Urothelium cell line (cell line): ENCODE results near the gene TNRC18.
"Not testable (repeated sequence)": the region's sequence is repeated elsewhere in the genome, so short reads cannot be mapped to it uniquely, and the experiment has no call there.

ENCODE experiments used
- DNase-seq: peaks from one replicate; pipeline ENCODE4 v3.0.0; 2011; ENCODE audit warnings: low spot score, mixed read lengths
- FAIRE-seq: peaks from 2 replicates; lab custom pipeline; 2011; peaks lifted over from hg19 to GRCh38; lab: Jason Lieb, UNC

TNRC18 gene

GRCh38 chr7:5380350-5381070, 43.1 kb downstream of the TNRC18 start:
- no peak for DNase-seq
- FAIRE-seq = no peak

- FAIRE-seq (peak; percentile 53), DNase-seq (no peak)
These were observed 44.1 kb downstream of the TNRC18 start for GRCh38 chr7:5379546-5379945.

GRCh38 chr7:5377816-5378215, 45.8 kb downstream of the TNRC18 start:
- FAIRE-seq = peak; percentile 35
- no peak for DNase-seq

- FAIRE-seq (no peak), DNase-seq (no peak)
These were observed 46.4 kb downstream of the TNRC18 start for GRCh38 chr7:5377279-5377678.

GRCh38 chr7:5375925-5376324, 47.7 kb downstream of the TNRC18 start:
- DNase-seq (no peak), FAIRE-seq (peak; percentile 83)

GRCh38 chr7:5374464-5374863, 49.2 kb downstream of the TNRC18 start:
- FAIRE-seq = no peak
- DNase-seq = no peak

- FAIRE-seq = peak; percentile 9
- DNase-seq = no peak
These were observed 50.3 kb downstream of the TNRC18 start for GRCh38 chr7:5373300-5373699.

- DNase-seq (no peak), FAIRE-seq (peak; percentile 59)
These were observed 52.9 kb downstream of the TNRC18 start for GRCh38 chr7:5370454-5371353.

GRCh38 chr7:5367661-5368060, 56.0 kb downstream of the TNRC18 start:
- no peak for FAIRE-seq
- DNase-seq = no peak

GRCh38 chr7:5365976-5366625, 57.5 kb downstream of the TNRC18 start:
- DNase-seq (peak; percentile 91), FAIRE-seq (peak; percentile 94)

GRCh38 chr7:5363729-5364128, 59.9 kb downstream of the TNRC18 start:
- DNase-seq (no peak), FAIRE-seq (no peak)

GRCh38 chr7:5362466-5362865, 61.2 kb downstream of the TNRC18 start:
- FAIRE-seq (no peak), DNase-seq (no peak)

- FAIRE-seq (no peak), DNase-seq (no peak)
These were observed 62.0 kb downstream of the TNRC18 start for GRCh38 chr7:5361446-5362127.

- DNase-seq = no peak
- FAIRE-seq = peak; percentile 37
These were observed 62.7 kb downstream of the TNRC18 start for GRCh38 chr7:5360971-5361370.

- FAIRE-seq = no peak
These were observed 63.2 kb downstream of the TNRC18 start for GRCh38 chr7:5360451-5360850.

GRCh38 chr7:5360021-5360420, 63.6 kb downstream of the TNRC18 start:
- FAIRE-seq = not testable (repeated sequence)

More at GRCh38 chr7:5360451-5360850, 63.2 kb downstream of the TNRC18 start:
- no peak for DNase-seq

GRCh38 chr7:5359344-5359743, 64.3 kb downstream of the TNRC18 start:
- DNase-seq (no peak), FAIRE-seq (peak; percentile 86)

More at GRCh38 chr7:5360021-5360420, 63.6 kb downstream of the TNRC18 start:
- DNase-seq = not testable (repeated sequence)

GRCh38 chr7:5357951-5358350, 65.7 kb downstream of the TNRC18 start:
- FAIRE-seq = no peak
- no peak for DNase-seq

GRCh38 chr7:5356751-5357119, 66.9 kb downstream of the TNRC18 start:
- FAIRE-seq (no peak), DNase-seq (no peak)

GRCh38 chr7:5354460-5355232, 69.0 kb downstream of the TNRC18 start:
- no peak for DNase-seq
- FAIRE-seq = peak; percentile 88
